Liver (tissue), 9 donors: ENCODE results near the gene CYB561D2. TPM values are rescaled to one million over a fixed set of nuclear protein-coding genes. Genes with fewer than 3 reads are reported as not detected.

ENCODE experiments used
- DNase-seq: peaks from one replicate; pipeline ENCODE4 v3.0.0-alpha.2; 2017; ENCODE audit warnings: low spot score
- H3K27ac ChIP-seq, 2 donors: one replicate each; pipeline ENCODE4 v1.7.0; 2013; ENCODE audit warnings: inconsistent platforms in 2 of 2, low read length in 2 of 2, control low read depth in 1 of 2, low read depth in 1 of 2, mild to moderate bottlenecking in 1 of 2
- H3K27me3 ChIP-seq, 4 donors: one replicate each; pipeline versions ENCODE4 v1.6.1 to v1.7.0; 2013; ENCODE audit warnings: low read length in 3 of 4, inconsistent platforms in 1 of 4, mild to moderate bottlenecking in 1 of 4, moderate library complexity in 1 of 4; ENCODE audit not compliant: control insufficient read depth in 4 of 4, insufficient read depth in 4 of 4
- H3K36me3 ChIP-seq, 4 donors: one replicate each; pipeline versions ENCODE4 v1.6.1 to v1.7.0; 2013; ENCODE audit warnings: low read length in 3 of 4, mild to moderate bottlenecking in 3 of 4, low read depth in 1 of 4, moderate library complexity in 1 of 4; ENCODE audit not compliant: control insufficient read depth in 4 of 4, insufficient read depth in 3 of 4
- H3K4me1 ChIP-seq, 4 donors: one replicate each; pipeline versions ENCODE4 v1.6.1 to v1.7.0; 2013; ENCODE audit warnings: low read length in 3 of 4, mild to moderate bottlenecking in 3 of 4, moderate library complexity in 1 of 4; ENCODE audit not compliant: control insufficient read depth in 4 of 4, insufficient read depth in 4 of 4
- H3K4me3 ChIP-seq, 3 donors: one replicate each; pipeline versions ENCODE4 v1.6.1 to v1.7.0; 2013; ENCODE audit warnings: low read length in 3 of 3, control low read depth in 1 of 3, low read depth in 1 of 3, mild to moderate bottlenecking in 1 of 3
- H3K9ac ChIP-seq, 2 donors: one replicate each; pipeline ENCODE4 v1.7.0; 2013; ENCODE audit warnings: low read length in 2 of 2, mild to moderate bottlenecking in 2 of 2, moderate library complexity in 2 of 2, control low read depth in 1 of 2, low read depth in 1 of 2
- H3K9me3 ChIP-seq, 4 donors: one replicate each; pipeline versions ENCODE4 v1.6.1 to v1.7.0; 2013; ENCODE audit warnings: low read length in 3 of 4; ENCODE audit not compliant: control insufficient read depth in 4 of 4
- EGR1 ChIP-seq, 2 donors: IDR thresholded peaks; 2 replicates each; pipeline ENCODE4 v1.6.1; 2016 to 2018; ENCODE audit warnings: antibody characterized with exemption in 2 of 2, low read depth in 2 of 2
- FOXA1 ChIP-seq: IDR thresholded peaks from 2 replicates; pipeline ENCODE4 v1.6.1; 2016; ENCODE audit warnings: antibody characterized with exemption
- FOXA2 ChIP-seq: IDR thresholded peaks from 2 replicates; pipeline ENCODE4 v1.6.1; 2016; ENCODE audit warnings: antibody characterized with exemption
- HNF4A ChIP-seq, 2 donors: conservative IDR thresholded peaks; 2 replicates each; pipeline ENCODE4 v1.6.1; 2016; ENCODE audit warnings: antibody characterized with exemption in 2 of 2, mild to moderate bottlenecking in 2 of 2
- HNF4G ChIP-seq: IDR thresholded peaks from 2 replicates; pipeline ENCODE4 v1.6.1; 2016; ENCODE audit warnings: antibody characterized with exemption
- JUND ChIP-seq, 2 donors: IDR thresholded peaks; 2 replicates each; pipeline ENCODE4 v1.6.1; 2016; ENCODE audit warnings: antibody characterized with exemption in 2 of 2
- NR2F2 ChIP-seq: IDR thresholded peaks from 2 replicates; pipeline ENCODE4 v1.6.1; 2016; ENCODE audit warnings: antibody characterized with exemption
- RAD21 ChIP-seq, 2 donors: IDR thresholded peaks; 2 replicates each; pipeline ENCODE4 v1.6.1; 2016; ENCODE audit warnings: antibody characterized with exemption in 2 of 2, mild to moderate bottlenecking in 2 of 2
- RXRA ChIP-seq, 2 donors: IDR thresholded peaks; 2 replicates each; pipeline ENCODE4 v1.6.1; 2017 to 2018; ENCODE audit warnings: antibody characterized with exemption in 2 of 2, mild to moderate bottlenecking in 1 of 2
- SP1 ChIP-seq: IDR thresholded peaks from 2 replicates; pipeline ENCODE4 v1.6.1; 2018; ENCODE audit warnings: antibody characterized with exemption, mild to moderate bottlenecking
- WGBS: extraction: QIAGEN DNeasy Blood & Tissue Kit; methylation state at CpG from one replicate; pipeline ENCODE4 v1.1.7; 2013; 5-methylcytosine and 5-hydroxymethylcytosine counted together
- polyA plus RNA-seq, 2 donors: library from polyadenylated mRNA; stranded (reverse) in 1 of 2; unstranded in 1 of 2; fragments of 200-250 nt in 1 of 2; fragments of >200 nt in 1 of 2; fragmentation: Nextera tagmentation in 1 of 2; extraction: Ambion mirVana in 1 of 2; gene quantifications; one replicate each; pipeline versions ENCODE4 v1.2.1 to v1.2.3, GENCODE V29; 2013 to 2015
- total RNA-seq, 2 donors: library from RNA; depleted of rRNA; stranded (reverse); fragments of >200 nt; gene quantifications; one replicate each; pipeline ENCODE4 v1.2.3, GENCODE V29; 2014
- TF ChIP-seq, protein P1 (sequence below): fragments of 150-350 bp; IDR thresholded peaks from 2 replicates; pipeline ENCODE4 v1.5.1; 2017; ENCODE audit warnings: improper control_type of control experiment, low read depth, low read length; ENCODE audit not compliant: missing input control
- TF ChIP-seq, protein P2 (sequence below): IDR thresholded peaks from 2 replicates; pipeline ENCODE4 v1.6.1; 2016; ENCODE audit warnings: antibody characterized with exemption
- TF ChIP-seq, protein P3 (sequence below): IDR thresholded peaks from 2 replicates; pipeline ENCODE4 v1.6.1; 2016; ENCODE audit warnings: antibody characterized with exemption
- TF ChIP-seq, protein P4 (sequence below): IDR thresholded peaks from 2 replicates; pipeline ENCODE4 v1.6.1; 2016; ENCODE audit warnings: antibody characterized with exemption
- donor health status: healthy.
- donor health status: healthy.
- donor health status: healthy.
- donor health status: healthy.
- donor health status: healthy.

Gene CYB561D2
- total and polyA plus RNA-seq, 4 donors = 12.3 to 28.2 (median 22.1) TPM

DNA sequence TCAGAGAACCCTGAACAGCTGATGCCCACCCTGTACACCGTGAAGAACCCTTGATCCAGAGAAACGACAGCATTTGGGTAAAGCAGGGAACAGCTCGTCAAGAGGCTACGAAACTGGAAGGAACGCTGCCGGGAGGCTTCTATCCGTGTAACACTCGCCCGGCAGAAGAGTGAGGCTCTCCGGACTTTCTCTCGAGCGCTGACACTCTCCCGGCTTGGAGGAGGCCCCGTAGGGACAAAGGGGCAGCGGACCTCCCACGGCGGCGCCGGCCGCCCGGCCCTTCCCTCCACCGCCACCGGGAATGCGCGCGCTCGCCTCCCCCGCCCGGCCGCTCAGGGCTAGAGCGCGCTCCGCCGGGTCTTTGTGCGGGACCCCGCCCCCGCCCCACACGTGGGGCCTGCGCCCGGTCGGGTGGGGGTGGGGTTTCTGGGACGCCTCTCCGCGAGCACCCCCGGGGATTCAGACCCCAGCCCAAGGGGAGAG lies 29.8 kb upstream of the CYB561D2 start:
- Histone ChIP-seq H3K27me3 (no peaks in the 10 kb centered on the region), H3K36me3 (peaks cover 0 to 14% (median 4%) of the 10 kb centered on the region in 4 donors), H3K27ac (peak overlapping the region; percentile 98 to 99), H3K9me3 (no peaks in the 10 kb centered on the region), H3K4me3 (peak overlapping the region; percentile 81 to 96 (median 95)), H3K4me1 (peaks cover 15 to 66% (median 53%) of the 10 kb centered on the region in 4 donors), H3K9ac (peak overlapping the region; percentile 86 to 97)
- TF ChIP-seq FOXA2 (no peak), FOXA1 (no peak)
- TF ChIP-seq, protein P1, sequence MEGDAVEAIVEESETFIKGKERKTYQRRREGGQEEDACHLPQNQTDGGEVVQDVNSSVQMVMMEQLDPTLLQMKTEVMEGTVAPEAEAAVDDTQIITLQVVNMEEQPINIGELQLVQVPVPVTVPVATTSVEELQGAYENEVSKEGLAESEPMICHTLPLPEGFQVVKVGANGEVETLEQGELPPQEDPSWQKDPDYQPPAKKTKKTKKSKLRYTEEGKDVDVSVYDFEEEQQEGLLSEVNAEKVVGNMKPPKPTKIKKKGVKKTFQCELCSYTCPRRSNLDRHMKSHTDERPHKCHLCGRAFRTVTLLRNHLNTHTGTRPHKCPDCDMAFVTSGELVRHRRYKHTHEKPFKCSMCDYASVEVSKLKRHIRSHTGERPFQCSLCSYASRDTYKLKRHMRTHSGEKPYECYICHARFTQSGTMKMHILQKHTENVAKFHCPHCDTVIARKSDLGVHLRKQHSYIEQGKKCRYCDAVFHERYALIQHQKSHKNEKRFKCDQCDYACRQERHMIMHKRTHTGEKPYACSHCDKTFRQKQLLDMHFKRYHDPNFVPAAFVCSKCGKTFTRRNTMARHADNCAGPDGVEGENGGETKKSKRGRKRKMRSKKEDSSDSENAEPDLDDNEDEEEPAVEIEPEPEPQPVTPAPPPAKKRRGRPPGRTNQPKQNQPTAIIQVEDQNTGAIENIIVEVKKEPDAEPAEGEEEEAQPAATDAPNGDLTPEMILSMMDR = peak; percentile 19
- TF ChIP-seq, protein P2, sequence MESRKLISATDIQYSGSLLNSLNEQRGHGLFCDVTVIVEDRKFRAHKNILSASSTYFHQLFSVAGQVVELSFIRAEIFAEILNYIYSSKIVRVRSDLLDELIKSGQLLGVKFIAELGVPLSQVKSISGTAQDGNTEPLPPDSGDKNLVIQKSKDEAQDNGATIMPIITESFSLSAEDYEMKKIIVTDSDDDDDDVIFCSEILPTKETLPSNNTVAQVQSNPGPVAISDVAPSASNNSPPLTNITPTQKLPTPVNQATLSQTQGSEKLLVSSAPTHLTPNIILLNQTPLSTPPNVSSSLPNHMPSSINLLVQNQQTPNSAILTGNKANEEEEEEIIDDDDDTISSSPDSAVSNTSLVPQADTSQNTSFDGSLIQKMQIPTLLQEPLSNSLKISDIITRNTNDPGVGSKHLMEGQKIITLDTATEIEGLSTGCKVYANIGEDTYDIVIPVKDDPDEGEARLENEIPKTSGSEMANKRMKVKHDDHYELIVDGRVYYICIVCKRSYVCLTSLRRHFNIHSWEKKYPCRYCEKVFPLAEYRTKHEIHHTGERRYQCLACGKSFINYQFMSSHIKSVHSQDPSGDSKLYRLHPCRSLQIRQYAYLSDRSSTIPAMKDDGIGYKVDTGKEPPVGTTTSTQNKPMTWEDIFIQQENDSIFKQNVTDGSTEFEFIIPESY = no peak
- DNase-seq = peak; percentile 77
- under 1% methylated on average over 45 of the region's 45 CpGs for WGBS

DNA sequence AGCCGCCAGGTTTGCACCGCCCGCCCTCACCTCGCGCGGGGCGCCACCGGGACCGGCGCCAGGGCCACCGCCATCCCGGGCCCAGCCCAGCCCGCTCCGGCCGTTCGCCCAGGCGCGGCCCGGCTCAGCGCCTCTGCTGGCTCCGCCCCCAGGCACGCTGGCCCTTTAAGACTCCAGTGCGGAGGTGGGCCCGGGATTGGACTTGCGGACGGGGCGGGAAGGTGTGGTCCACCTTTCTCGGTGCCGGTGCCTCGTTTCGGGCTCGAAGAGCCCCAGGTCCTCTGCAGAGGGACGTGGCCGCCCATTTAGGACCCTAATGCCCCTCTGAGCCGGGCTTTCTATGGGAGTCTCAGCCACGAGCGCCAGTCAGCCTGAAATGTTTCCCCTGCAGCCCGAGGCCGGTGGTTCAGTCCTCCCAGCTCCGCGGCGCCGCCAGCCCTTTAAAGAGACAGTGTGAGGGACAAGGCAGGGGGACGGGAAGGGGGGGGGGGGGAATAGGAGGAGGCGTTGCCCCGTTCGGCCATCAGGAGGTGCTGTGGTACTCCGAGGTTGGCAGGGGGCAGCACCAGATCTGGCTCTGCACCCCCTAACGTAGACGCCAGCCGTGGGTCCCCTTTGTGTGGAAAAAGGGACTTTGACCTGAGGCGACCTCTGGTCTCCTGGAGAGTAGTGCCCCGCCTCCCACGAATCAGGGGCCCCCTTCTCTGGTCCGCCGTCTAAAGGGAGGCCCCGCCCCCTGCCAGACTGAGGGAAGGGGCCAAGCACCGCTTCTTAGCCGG lies 29.1 kb upstream of the CYB561D2 start:
- TF ChIP-seq RAD21 (IDR thresholded peaks at IDR 0.05) (peak in 1 of 2 donors; percentile 17), RXRA (IDR thresholded peaks at IDR 0.05) (peak; percentile 4 to 23), EGR1 (IDR thresholded peaks at IDR 0.05; ENCODE audit: low read depth in 2 of 2) (peak in 1 of 2 donors; percentile 83), HNF4G (no peak), SP1 (peak; percentile 77), HNF4A (conservative IDR thresholded peaks at IDR 0.05) (peak in 1 of 2 donors; percentile 9), FOXA1 (no peak), FOXA2 (no peak), JUND (IDR thresholded peaks at IDR 0.05) (no peak), NR2F2 (peak; percentile 71)
- TF ChIP-seq, protein P1 = peak; percentile 31
- TF ChIP-seq, protein P3, sequence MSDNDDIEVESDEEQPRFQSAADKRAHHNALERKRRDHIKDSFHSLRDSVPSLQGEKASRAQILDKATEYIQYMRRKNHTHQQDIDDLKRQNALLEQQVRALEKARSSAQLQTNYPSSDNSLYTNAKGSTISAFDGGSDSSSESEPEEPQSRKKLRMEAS = peak; percentile 99
- TF ChIP-seq, protein P4, sequence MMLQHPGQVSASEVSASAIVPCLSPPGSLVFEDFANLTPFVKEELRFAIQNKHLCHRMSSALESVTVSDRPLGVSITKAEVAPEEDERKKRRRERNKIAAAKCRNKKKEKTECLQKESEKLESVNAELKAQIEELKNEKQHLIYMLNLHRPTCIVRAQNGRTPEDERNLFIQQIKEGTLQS = no peak
- 2% methylated on average over 59 of the region's 59 CpGs for WGBS
- peak; percentile 88 for DNase-seq
- Histone ChIP-seq H3K9ac (peak overlapping the region; percentile 94 to 97), H3K27me3 (no peaks in the 10 kb centered on the region), H3K36me3 (peaks cover 0 to 11% (median 2%) of the 10 kb centered on the region in 4 donors), H3K9me3 (no peaks in the 10 kb centered on the region), H3K27ac (peak overlapping the region; percentile 98 to 99), H3K4me1 (peaks cover 15 to 71% (median 53%) of the 10 kb centered on the region in 4 donors), H3K4me3 (peak overlapping the region; percentile 81 to 96 (median 95))
